PC-3 (cell line): ENCODE results near the gene ARL11.

Experiments
- EZH2 ChIP-seq: fragments of 300-600 bp; sonication (generic); IDR thresholded peaks from one replicate; pipeline ENCODE4 v1.6.1; 2017; ENCODE audit warnings: antibody characterized with exemption, mild to moderate bottlenecking, low read length; ENCODE audit not compliant: unreplicated experiment
- TF ChIP-seq, protein P1 (sequence below): fragments of 300-600 bp; sonication (generic); conservative IDR thresholded peaks from 2 replicates; pipeline ENCODE4 v1.5.1; 2017; ENCODE audit warnings: antibody characterized with exemption, low read depth, mild to moderate bottlenecking, low read length

DNA sequence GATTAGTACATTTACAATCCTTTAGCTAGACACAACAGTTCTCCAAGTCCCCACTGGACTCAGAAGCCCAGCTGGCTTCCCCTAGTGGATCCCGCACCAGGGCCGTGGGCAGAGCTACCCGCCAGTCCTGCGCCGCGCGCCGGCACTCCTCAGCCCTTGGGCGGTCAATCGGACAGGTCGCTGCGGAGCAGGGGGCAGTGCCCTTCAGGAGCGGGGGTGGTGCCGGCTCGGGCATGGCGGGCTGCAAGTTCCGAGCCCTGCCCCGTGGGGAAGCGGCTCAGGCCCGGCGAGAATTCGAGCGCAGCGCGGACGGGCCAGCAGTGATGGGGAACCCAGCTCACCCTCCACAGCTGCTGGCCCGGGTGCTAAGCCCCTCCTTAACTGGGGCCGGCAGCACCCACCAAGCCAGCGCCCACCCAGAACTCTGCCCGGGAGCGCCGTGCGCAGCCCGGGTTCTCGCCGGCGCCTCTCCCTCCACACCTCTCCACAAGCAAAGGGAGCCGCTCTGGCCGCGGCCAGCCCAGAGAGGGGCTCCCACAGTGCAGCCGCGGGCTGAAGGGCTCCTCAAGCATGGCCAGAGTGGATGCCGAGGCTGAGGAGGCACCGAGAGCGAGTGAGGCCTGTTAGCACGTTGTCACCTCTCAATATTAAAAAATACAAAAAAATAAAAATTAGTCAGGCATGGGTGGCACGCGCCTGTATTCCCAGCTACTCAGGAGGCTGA, 50.0 kb downstream of the ARL11 start:
- TF ChIP-seq, protein P1, sequence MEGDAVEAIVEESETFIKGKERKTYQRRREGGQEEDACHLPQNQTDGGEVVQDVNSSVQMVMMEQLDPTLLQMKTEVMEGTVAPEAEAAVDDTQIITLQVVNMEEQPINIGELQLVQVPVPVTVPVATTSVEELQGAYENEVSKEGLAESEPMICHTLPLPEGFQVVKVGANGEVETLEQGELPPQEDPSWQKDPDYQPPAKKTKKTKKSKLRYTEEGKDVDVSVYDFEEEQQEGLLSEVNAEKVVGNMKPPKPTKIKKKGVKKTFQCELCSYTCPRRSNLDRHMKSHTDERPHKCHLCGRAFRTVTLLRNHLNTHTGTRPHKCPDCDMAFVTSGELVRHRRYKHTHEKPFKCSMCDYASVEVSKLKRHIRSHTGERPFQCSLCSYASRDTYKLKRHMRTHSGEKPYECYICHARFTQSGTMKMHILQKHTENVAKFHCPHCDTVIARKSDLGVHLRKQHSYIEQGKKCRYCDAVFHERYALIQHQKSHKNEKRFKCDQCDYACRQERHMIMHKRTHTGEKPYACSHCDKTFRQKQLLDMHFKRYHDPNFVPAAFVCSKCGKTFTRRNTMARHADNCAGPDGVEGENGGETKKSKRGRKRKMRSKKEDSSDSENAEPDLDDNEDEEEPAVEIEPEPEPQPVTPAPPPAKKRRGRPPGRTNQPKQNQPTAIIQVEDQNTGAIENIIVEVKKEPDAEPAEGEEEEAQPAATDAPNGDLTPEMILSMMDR, result no peak
- TF ChIP-seq EZH2, result no peak
